ENCODE measurements around the gene ATP2C2.

Gene ATP2C2

GRCh38 chr16:84460406-84461028, 92.2 kb downstream of the ATP2C2 start:
- H3K36me3 Mint-ChIP-seq (ENCODE audit: low read depth) = peaks cover 36% of the 10 kb centered on the region
- H3K4me1 Mint-ChIP-seq = peaks cover 23% of the 10 kb centered on the region
- peaks cover 3% of the 10 kb centered on the region for H3K27me3 Mint-ChIP-seq (ENCODE audit: low read depth)
- TF ChIP-seq CTCF (IDR thresholded peaks at IDR 0.05; ENCODE audit: unreplicated experiment in 3 of 3) = no peak
- peaks cover 3% of the 10 kb centered on the region for H3K9me3 Mint-ChIP-seq
- H3K4me3 Mint-ChIP-seq = no peak overlapping the region
- no peak overlapping the region for H3K27ac Mint-ChIP-seq

- no peak overlapping the region for H3K4me3 Mint-ChIP-seq
- TF ChIP-seq CTCF (IDR thresholded peaks at IDR 0.05; ENCODE audit: unreplicated experiment in 3 of 3) = no peak
- H3K4me1 Mint-ChIP-seq = peaks cover 23% of the 10 kb centered on the region
- H3K27ac Mint-ChIP-seq = no peak overlapping the region
- H3K9me3 Mint-ChIP-seq = peaks cover 6% of the 10 kb centered on the region
- peaks cover 3% of the 10 kb centered on the region for H3K27me3 Mint-ChIP-seq (ENCODE audit: low read depth)
- H3K36me3 Mint-ChIP-seq (ENCODE audit: low read depth) = peaks cover 41% of the 10 kb centered on the region
These were observed 92.7 kb downstream of the ATP2C2 start for GRCh38 chr16:84461029-84461412.

- no peak for TF ChIP-seq CTCF (IDR thresholded peaks at IDR 0.05; ENCODE audit: unreplicated experiment in 3 of 3)
- Mint-ChIP-seq H3K27ac (no peak overlapping the region), H3K4me3 (no peak overlapping the region), H3K27me3 (ENCODE audit: low read depth) (peaks cover 3% of the 10 kb centered on the region), H3K9me3 (peaks cover 12% of the 10 kb centered on the region), H3K36me3 (ENCODE audit: low read depth) (peaks cover 47% of the 10 kb centered on the region), H3K4me1 (peaks cover 23% of the 10 kb centered on the region)
These were observed 93.3 kb downstream of the ATP2C2 start for GRCh38 chr16:84461413-84462295.

GRCh38 chr16:84462296-84463210, 94.2 kb downstream of the ATP2C2 start:
- TF ChIP-seq CTCF (IDR thresholded peaks at IDR 0.05; ENCODE audit: unreplicated experiment in 3 of 3) = no peak
- H3K36me3 Mint-ChIP-seq (ENCODE audit: low read depth) = peaks cover 56% of the 10 kb centered on the region
- peaks cover 20% of the 10 kb centered on the region for H3K9me3 Mint-ChIP-seq
- no peak overlapping the region for H3K4me3 Mint-ChIP-seq
- H3K4me1 Mint-ChIP-seq = peaks cover 23% of the 10 kb centered on the region
- peaks cover 3% of the 10 kb centered on the region for H3K27me3 Mint-ChIP-seq (ENCODE audit: low read depth)
- no peak overlapping the region for H3K27ac Mint-ChIP-seq

- H3K36me3 Mint-ChIP-seq (ENCODE audit: low read depth) = peaks cover 63% of the 10 kb centered on the region
- peaks cover 23% of the 10 kb centered on the region for H3K4me1 Mint-ChIP-seq
- H3K27ac Mint-ChIP-seq = no peak overlapping the region
- H3K27me3 Mint-ChIP-seq (ENCODE audit: low read depth) = peaks cover 3% of the 10 kb centered on the region
- peaks cover 23% of the 10 kb centered on the region for H3K9me3 Mint-ChIP-seq
- H3K4me3 Mint-ChIP-seq = no peak overlapping the region
- no peak for TF ChIP-seq CTCF (IDR thresholded peaks at IDR 0.05; ENCODE audit: unreplicated experiment in 3 of 3)
These were observed 94.9 kb downstream of the ATP2C2 start for GRCh38 chr16:84463221-84463620.
